ENCODE results near the gene JAK3. TPM values are rescaled to one million over a fixed set of nuclear protein-coding genes. Genes with fewer than 3 reads are reported as not detected.

JAK3 gene
- total RNA-seq, 1 donor from 2014 or later: 15.9 TPM

GRCh38 chr19:17837972-17838371 lies 9.8 kb downstream of the JAK3 start:
- peaks cover 51% of the 10 kb centered on the region for H3K36me3 ChIP-seq
- H3K9me3 ChIP-seq: no peaks in the 10 kb centered on the region
- no peak for TF ChIP-seq CTCF (IDR thresholded peaks at IDR 0.05)
- intact Hi-C loops (cut with DNase I): no loop called here
- no peak overlapping the region for H3K4me3 ChIP-seq
- no peak for DNase-seq
- no peaks in the 10 kb centered on the region for H3K4me1 ChIP-seq
- H3K27me3 ChIP-seq (ENCODE audit: low read depth): no peaks in the 10 kb centered on the region
- ATAC-seq: no peak
- H3K27ac ChIP-seq: no peak overlapping the region

- DNase-seq (no peak), ATAC-seq (no peak)
- no peak overlapping the region for H3K4me3 ChIP-seq
- no peak overlapping the region for H3K27ac ChIP-seq
- H3K9me3 ChIP-seq: no peaks in the 10 kb centered on the region
- peaks cover 2% of the 10 kb centered on the region for H3K27me3 ChIP-seq (ENCODE audit: low read depth)
- peaks cover 59% of the 10 kb centered on the region for H3K36me3 ChIP-seq
- no peak for TF ChIP-seq CTCF (IDR thresholded peaks at IDR 0.05)
- no peaks in the 10 kb centered on the region for H3K4me1 ChIP-seq
- intact Hi-C loops (cut with DNase I): no loop called here
These were observed 11.3 kb downstream of the JAK3 start for GRCh38 chr19:17836530-17836929.

- DNase-seq (no peak), ATAC-seq (no peak)
- Histone ChIP-seq H3K36me3 (peaks cover 50% of the 10 kb centered on the region), H3K27ac (no peak overlapping the region), H3K4me1 (peaks cover under 1% of the 10 kb centered on the region), H3K9me3 (no peaks in the 10 kb centered on the region), H3K27me3 (ENCODE audit: low read depth) (peaks cover 7% of the 10 kb centered on the region), H3K4me3 (no peak overlapping the region)
- intact Hi-C loops (cut with DNase I): no loop called here
- no peak for TF ChIP-seq CTCF (IDR thresholded peaks at IDR 0.05)
These were observed 12.4 kb downstream of the JAK3 start for GRCh38 chr19:17835182-17836006.

GRCh38 chr19:17834350-17835181 lies 13.2 kb downstream of the JAK3 start:
- Histone ChIP-seq H3K4me1 (peaks cover 6% of the 10 kb centered on the region), H3K27ac (no peak overlapping the region), H3K4me3 (no peak overlapping the region), H3K27me3 (ENCODE audit: low read depth) (peaks cover 11% of the 10 kb centered on the region), H3K9me3 (no peaks in the 10 kb centered on the region), H3K36me3 (peaks cover 45% of the 10 kb centered on the region)
- no peak for TF ChIP-seq CTCF (IDR thresholded peaks at IDR 0.05)
- intact Hi-C loops (cut with DNase I): no loop called here
- no peak for DNase-seq
- ATAC-seq: no peak

GRCh38 chr19:17832443-17833208 lies 15.2 kb downstream of the JAK3 start:
- H3K36me3 ChIP-seq: peaks cover 28% of the 10 kb centered on the region

More at GRCh38 chr19:17832443-17833208, 15.2 kb downstream of the JAK3 start:
- Histone ChIP-seq H3K27ac (no peak overlapping the region), H3K4me1 (peaks cover 6% of the 10 kb centered on the region), H3K27me3 (ENCODE audit: low read depth) (peaks cover 11% of the 10 kb centered on the region), H3K4me3 (no peak overlapping the region), H3K9me3 (no peaks in the 10 kb centered on the region)
- ATAC-seq (no peak), DNase-seq (no peak)
- no peak for TF ChIP-seq CTCF (IDR thresholded peaks at IDR 0.05)
- intact Hi-C loops (cut with DNase I): no loop called here
